Naive thymus-derived CD4-positive, alpha-beta T cell (primary cell): Measurements from ENCODE around the gene FRS2. TPM values are rescaled to one million over a fixed set of nuclear protein-coding genes. Genes with fewer than 3 reads are reported as not detected.

Source experiments
- ATAC-seq: fragments of 150-1000 bp; cut with Tn5 transposase; 2 replicates; pipeline ENCODE4 v1.10.0; 2021; ENCODE audit warnings: mild to moderate bottlenecking, moderate library complexity
- CTCF ChIA-PET: fragments of 350-600 bp; sonication (Branson Sonifier 250); formaldehyde crosslinking; loops from one replicate; lab custom pipeline; 2021; ENCODE audit warnings: antibody characterized with exemption; lab: Charles Lee
- POLR2A ChIA-PET: fragments of 350-600 bp; sonication (Branson Sonifier 250); formaldehyde crosslinking; loops from one replicate; lab custom pipeline; 2021; ENCODE audit warnings: antibody characterized with exemption, inconsistent platforms; lab: Charles Lee
- DNase-seq, 9 donors: peaks; one replicate each; pipeline versions ENCODE4 v3.0.0 to v3.0.0-alpha.2; 2020 to 2022; ENCODE audit warnings: mixed read lengths in 1 of 9
- H3K27ac ChIP-seq: one replicate; pipeline ENCODE4 v1.7.0; 2013; ENCODE audit warnings: mild to moderate bottlenecking, low read depth, low read length, moderate library complexity
- H3K27me3 ChIP-seq, 2 donors: one replicate each; pipeline ENCODE4 v1.7.0; 2013; ENCODE audit warnings: low read length in 2 of 2, mild to moderate bottlenecking in 2 of 2, moderate library complexity in 2 of 2; ENCODE audit not compliant: control insufficient read depth in 2 of 2, insufficient read depth in 2 of 2
- H3K36me3 ChIP-seq, 3 experiments: 1 replicate in 2 of 3; 2 replicates in 1 of 3; pipeline ENCODE4 v1.7.0; 2013; ENCODE audit warnings: low read length in 3 of 3, mild to moderate bottlenecking in 3 of 3, moderate library complexity in 1 of 3; ENCODE audit not compliant: insufficient read depth in 3 of 3, control insufficient read depth in 2 of 3
- H3K4me1 ChIP-seq, 2 donors: one replicate each; pipeline ENCODE4 v1.7.0; 2013; ENCODE audit warnings: low read length in 2 of 2, mild to moderate bottlenecking in 2 of 2, moderate library complexity in 1 of 2; ENCODE audit not compliant: control insufficient read depth in 2 of 2, insufficient read depth in 2 of 2
- H3K4me3 ChIP-seq: 2 replicates; pipeline ENCODE4 v1.7.0; 2013; ENCODE audit warnings: mild to moderate bottlenecking, low read length
- H3K9me3 ChIP-seq, 3 experiments: 1 replicate in 2 of 3; 2 replicates in 1 of 3; pipeline ENCODE4 v1.7.0; 2013; ENCODE audit warnings: low read length in 3 of 3; ENCODE audit not compliant: control insufficient read depth in 2 of 3
- H3K27ac Mint-ChIP-seq, 9 donors: one replicate each; pipeline ENCODE4 v1.8.0; 2020 to 2022; ENCODE audit warnings: mixed read lengths in 9 of 9, mild to moderate bottlenecking in 8 of 9, moderate library complexity in 5 of 9, inconsistent platforms in 2 of 9
- H3K27me3 Mint-ChIP-seq, 5 donors: one replicate each; pipeline ENCODE4 v1.8.0; 2021 to 2022; ENCODE audit warnings: mixed read lengths in 5 of 5, mild to moderate bottlenecking in 1 of 5
- H3K36me3 Mint-ChIP-seq, 5 donors: one replicate each; pipeline ENCODE4 v1.8.0; 2020 to 2022; ENCODE audit warnings: mixed read lengths in 5 of 5, mild to moderate bottlenecking in 3 of 5, inconsistent platforms in 1 of 5
- H3K4me1 Mint-ChIP-seq, 7 donors: one replicate each; pipeline ENCODE4 v1.8.0; 2020 to 2022; ENCODE audit warnings: mixed read lengths in 7 of 7, mild to moderate bottlenecking in 3 of 7, inconsistent platforms in 1 of 7
- H3K4me3 Mint-ChIP-seq, 10 donors: one replicate each; pipeline ENCODE4 v1.8.0; 2020 to 2022; ENCODE audit warnings: mild to moderate bottlenecking in 10 of 10, mixed read lengths in 10 of 10, moderate library complexity in 6 of 10, inconsistent platforms in 2 of 10
- H3K9me3 Mint-ChIP-seq, 11 donors: one replicate each; pipeline ENCODE4 v1.8.0; 2020 to 2022; ENCODE audit warnings: mixed read lengths in 11 of 11, mild to moderate bottlenecking in 4 of 11, inconsistent platforms in 1 of 11, moderate library complexity in 1 of 11
- intact Hi-C, 2 donors: fragments of 100-400 bp; cut with micrococcal nuclease; formaldehyde crosslinking; loops; one replicate each; pipeline ENCODE4 v1.15.1; 2023
- polyA plus RNA-seq, 2 donors: library from polyadenylated mRNA; unstranded; fragments of 300-500 nt; fragmentation: Illumina TruSeq; gene quantifications; one replicate each; pipeline ENCODE4 v1.2.3, GENCODE V29; 2021
- total RNA-seq, 6 experiments: library from RNA in 5 of 6; stranded (reverse) in 5 of 6; gene quantifications; 1 replicate in 5 of 6; 2 replicates in 1 of 6; pipeline ENCODE4 v1.2.3 and lab custom pipeline; 2021 to 2026

Gene FRS2, protein sequence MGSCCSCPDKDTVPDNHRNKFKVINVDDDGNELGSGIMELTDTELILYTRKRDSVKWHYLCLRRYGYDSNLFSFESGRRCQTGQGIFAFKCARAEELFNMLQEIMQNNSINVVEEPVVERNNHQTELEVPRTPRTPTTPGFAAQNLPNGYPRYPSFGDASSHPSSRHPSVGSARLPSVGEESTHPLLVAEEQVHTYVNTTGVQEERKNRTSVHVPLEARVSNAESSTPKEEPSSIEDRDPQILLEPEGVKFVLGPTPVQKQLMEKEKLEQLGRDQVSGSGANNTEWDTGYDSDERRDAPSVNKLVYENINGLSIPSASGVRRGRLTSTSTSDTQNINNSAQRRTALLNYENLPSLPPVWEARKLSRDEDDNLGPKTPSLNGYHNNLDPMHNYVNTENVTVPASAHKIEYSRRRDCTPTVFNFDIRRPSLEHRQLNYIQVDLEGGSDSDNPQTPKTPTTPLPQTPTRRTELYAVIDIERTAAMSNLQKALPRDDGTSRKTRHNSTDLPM
- total RNA-seq: 10 to 100 TPM; 17.5 to 30.1 (median 24.0) TPM
- polyA plus RNA-seq: 10 to 100 TPM; 11.0 to 14.9 TPM
- total RNA-seq (lab: John Stamatoyannopoulos, UW): 37.2 reads per million, percentile 64 among the genes with 10 or more reads in this experiment

DNA sequence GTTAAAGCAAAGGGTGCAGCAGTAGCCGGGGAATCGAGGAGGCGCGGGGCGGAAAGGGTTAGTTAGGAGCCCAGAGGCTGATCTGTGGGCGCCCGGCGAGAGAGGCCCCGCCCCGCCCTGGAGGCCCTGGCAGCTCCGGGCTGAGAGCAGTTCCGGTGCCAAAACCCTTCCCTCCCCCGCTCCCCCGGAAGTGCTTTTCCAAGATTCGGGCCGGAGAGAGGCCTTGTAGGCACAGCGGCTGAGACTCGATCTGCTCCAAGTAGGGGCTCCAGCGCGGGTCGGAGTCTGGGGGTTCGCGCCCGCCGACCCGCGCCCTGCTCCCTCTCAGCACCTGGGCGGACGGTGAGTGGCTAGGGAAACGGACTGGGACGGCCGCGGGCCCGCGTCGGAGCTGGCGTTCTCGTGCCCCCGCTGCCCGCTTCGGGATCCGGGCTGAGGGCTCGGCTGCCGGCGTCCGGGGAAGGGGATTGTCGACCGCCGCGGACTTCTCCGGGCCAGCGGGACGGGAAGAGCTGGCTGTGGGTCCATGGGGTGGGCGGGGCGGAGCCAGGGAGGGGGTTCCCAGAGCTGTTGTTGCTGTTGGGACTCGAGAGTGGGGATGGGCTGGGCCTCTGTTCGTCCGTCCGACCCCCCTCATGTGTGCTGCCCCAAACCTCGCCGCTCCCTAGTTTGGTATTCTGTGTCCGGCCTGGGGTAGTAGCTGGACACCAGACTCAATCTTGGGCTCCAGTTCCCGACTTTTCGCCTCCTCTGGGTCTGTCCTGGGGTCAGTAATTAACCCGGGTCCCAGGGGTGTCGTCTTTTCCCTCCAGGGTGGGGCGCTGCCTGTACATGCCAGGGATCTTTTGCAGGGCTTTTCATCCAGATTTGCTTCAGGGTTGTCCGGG lies at the start of gene FRS2:
Gene FRS2, plus strand, starts transcription at position 200 of the 887 bp plus-strand sequence. CDS start 98,643 bp downstream, outside the sequence.
- peaks cover 41 to 60% (median 51%) of the 10 kb centered on the region in 7 donors for H3K4me1 Mint-ChIP-seq

DNA sequence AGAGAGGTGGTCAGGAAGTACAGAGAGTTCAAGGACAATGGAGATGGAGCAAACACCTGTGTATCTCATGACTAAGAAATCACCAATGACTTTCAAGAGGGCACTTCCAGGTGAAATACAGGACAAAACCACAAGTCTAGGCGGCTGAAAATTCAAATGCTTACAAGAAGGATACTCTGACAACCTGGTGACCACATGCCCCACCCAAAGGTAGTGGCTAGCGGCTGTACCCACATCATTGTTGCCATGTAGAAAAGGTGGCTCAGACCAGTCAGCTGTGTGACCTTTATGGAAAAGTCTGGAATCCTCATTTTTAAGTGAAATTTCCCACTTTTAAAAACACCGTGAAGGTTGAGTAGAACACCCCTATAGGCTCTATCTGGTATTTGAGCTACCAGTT lies 48.6 kb upstream of the FRS2 start:
- Histone ChIP-seq H3K4me3 (no peak overlapping the region), H3K9me3 (no peaks in the 10 kb centered on the region), H3K4me1 (no peaks in the 10 kb centered on the region), H3K27me3 (no peaks in the 10 kb centered on the region), H3K27ac (no peak overlapping the region), H3K36me3 (no peaks in the 10 kb centered on the region)
- no peaks in the 10 kb centered on the region for H3K9me3 Mint-ChIP-seq
- no peaks in the 10 kb centered on the region for H3K4me1 Mint-ChIP-seq
- no peak overlapping the region for H3K27ac Mint-ChIP-seq
- H3K27me3 Mint-ChIP-seq: no peaks in the 10 kb centered on the region
- POLR2A ChIA-PET: no interaction called here
- intact Hi-C loops: no loop called here
- no peak for DNase-seq
- peaks cover 0 to 17% (median 5%) of the 10 kb centered on the region in 5 donors for H3K36me3 Mint-ChIP-seq
- H3K4me3 Mint-ChIP-seq: no peak overlapping the region
- CTCF ChIA-PET: interaction anchor here (0.8 kb wide), 1 partner anchor 14 kb away, joined by 3 read pairs; no protein-coding TSS in a partner anchor
- ATAC-seq: no peak

More for the DNA sequence above, at the start of gene FRS2:
- ATAC-seq: peak; percentile 99
- Histone ChIP-seq H3K9me3 (no peaks in the 10 kb centered on the region), H3K4me3 (peak within 1 kb of the TSS; percentile 80), H3K4me1 (peaks cover 11 to 12% of the 10 kb centered on the region in 2 donors), H3K27ac (peak within 1 kb of the TSS; percentile 94), H3K36me3 (peaks cover 0 to 4% (median 0%) of the 10 kb centered on the region in 3 experiments), H3K27me3 (no peaks in the 10 kb centered on the region)
- Mint-ChIP-seq H3K4me3 (peak within 1 kb of the TSS; percentile 91 to 100 (median 96)), H3K36me3 (peaks cover 0 to 5% (median 3%) of the 10 kb centered on the region in 5 donors), H3K27me3 (no peaks in the 10 kb centered on the region), H3K27ac (peak within 1 kb of the TSS; percentile 91 to 99 (median 97)), H3K9me3 (no peaks in the 10 kb centered on the region)
- ChIA-PET POLR2A (interaction anchor here (1.2 to 2.2 kb wide), 3 partner anchors 12 to 139 kb away, joined by 3 to 23 read pairs (median 6); no protein-coding TSS in a partner anchor), CTCF (no interaction called here)
- peak; percentile 66 to 87 (median 81) for DNase-seq
- intact Hi-C loops: loop anchor here (1.0 to 5.0 kb wide), 12 partner anchors 100 to 896 kb away; partner anchors contain the start of genes CCT2 (in 2 of the 2), CPSF6 (in 2 of the 2), RAB3IP (in 2 of the 2) and CNOT2 (in 1 of the 2)

DNA sequence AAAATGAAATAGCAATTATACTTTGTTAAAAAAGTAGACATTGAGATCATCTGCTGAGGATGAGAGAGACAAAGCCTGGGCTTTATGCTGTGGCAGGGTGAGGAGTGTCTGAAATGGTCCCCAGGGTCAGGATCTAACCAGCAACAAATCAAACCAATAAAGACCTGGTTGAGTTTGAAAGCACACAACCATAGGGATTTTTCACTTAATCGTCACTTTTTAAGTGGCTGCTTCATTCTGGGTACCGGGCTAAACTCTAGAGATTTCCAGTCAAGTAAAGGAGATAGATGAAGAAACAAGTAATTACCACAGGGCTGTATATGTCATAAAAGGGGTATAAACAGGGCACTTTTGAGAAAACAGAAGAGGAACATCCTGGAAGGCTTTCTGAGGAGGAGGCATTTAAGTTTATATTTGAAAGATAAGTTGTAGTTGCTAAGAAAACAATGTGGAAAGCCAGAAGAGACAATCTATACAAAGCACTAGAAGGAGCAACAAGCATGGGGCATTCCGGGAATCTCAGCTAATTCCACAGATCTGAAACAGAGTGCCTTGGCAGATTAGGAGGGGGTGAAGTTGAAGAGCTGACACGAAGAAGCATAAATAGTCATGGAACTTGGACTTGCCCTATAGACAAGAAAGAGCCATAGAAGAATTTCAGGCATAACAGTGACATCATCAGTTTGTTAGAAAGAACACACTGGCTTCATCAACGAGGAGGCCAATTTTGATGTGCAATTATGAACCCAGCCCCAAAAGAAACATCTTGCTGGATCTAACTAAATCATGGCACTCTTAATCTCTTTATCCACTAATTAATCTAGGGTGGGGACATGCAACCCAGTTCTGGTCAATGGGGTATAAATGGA lies 46.9 kb upstream of the FRS2 start:
- Mint-ChIP-seq H3K9me3 (no peaks in the 10 kb centered on the region), H3K4me1 (no peaks in the 10 kb centered on the region), H3K4me3 (no peak overlapping the region), H3K27ac (no peak overlapping the region), H3K36me3 (peaks cover 0 to 17% (median 5%) of the 10 kb centered on the region in 5 donors), H3K27me3 (no peaks in the 10 kb centered on the region)
- H3K27me3 ChIP-seq: no peaks in the 10 kb centered on the region
- H3K9me3 ChIP-seq: no peaks in the 10 kb centered on the region
- intact Hi-C loops: no loop called here
- POLR2A ChIA-PET: no interaction called here
- H3K27ac ChIP-seq: no peak overlapping the region
- H3K36me3 ChIP-seq: no peaks in the 10 kb centered on the region
- ATAC-seq (no peak), DNase-seq (no peak)
- CTCF ChIA-PET: interaction anchor here (0.6 kb wide), 1 partner anchor 46 kb away, joined by 4 read pairs; no protein-coding TSS in a partner anchor
- H3K4me1 ChIP-seq: no peaks in the 10 kb centered on the region
- no peak overlapping the region for H3K4me3 ChIP-seq

DNA sequence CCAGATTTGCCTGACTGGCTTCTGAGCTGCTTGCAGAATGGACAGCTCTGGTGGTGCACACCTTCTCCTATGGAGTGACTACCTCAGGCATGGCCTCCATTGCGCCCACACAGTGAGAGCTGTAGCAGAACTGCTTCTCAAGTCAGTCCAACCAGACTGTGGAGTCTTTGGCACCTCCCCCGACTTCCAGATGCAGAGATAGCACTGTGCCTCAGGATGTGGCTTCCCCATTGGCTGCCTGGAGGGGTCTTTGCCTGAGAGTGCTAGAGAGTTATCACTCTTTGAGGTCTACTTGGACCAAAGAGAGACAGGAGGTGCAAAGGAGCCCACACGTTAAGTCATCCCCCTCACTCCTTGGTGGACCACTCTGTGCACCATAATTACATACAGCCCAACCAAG lies 44.8 kb upstream of the FRS2 start:
- Histone ChIP-seq H3K4me3 (no peak overlapping the region), H3K36me3 (no peaks in the 10 kb centered on the region), H3K9me3 (no peaks in the 10 kb centered on the region), H3K4me1 (no peaks in the 10 kb centered on the region), H3K27me3 (no peaks in the 10 kb centered on the region), H3K27ac (no peak overlapping the region)
- Mint-ChIP-seq H3K4me3 (no peak overlapping the region), H3K36me3 (peaks cover 0 to 21% (median 5%) of the 10 kb centered on the region in 5 donors), H3K27me3 (no peaks in the 10 kb centered on the region), H3K4me1 (no peaks in the 10 kb centered on the region), H3K9me3 (no peaks in the 10 kb centered on the region), H3K27ac (peak overlapping the region in 1 of 9 donors; percentile 56)
- intact Hi-C loops: no loop called here
- ChIA-PET CTCF (no interaction called here), POLR2A (no interaction called here)
- DNase-seq: no peak
- no peak for ATAC-seq

DNA sequence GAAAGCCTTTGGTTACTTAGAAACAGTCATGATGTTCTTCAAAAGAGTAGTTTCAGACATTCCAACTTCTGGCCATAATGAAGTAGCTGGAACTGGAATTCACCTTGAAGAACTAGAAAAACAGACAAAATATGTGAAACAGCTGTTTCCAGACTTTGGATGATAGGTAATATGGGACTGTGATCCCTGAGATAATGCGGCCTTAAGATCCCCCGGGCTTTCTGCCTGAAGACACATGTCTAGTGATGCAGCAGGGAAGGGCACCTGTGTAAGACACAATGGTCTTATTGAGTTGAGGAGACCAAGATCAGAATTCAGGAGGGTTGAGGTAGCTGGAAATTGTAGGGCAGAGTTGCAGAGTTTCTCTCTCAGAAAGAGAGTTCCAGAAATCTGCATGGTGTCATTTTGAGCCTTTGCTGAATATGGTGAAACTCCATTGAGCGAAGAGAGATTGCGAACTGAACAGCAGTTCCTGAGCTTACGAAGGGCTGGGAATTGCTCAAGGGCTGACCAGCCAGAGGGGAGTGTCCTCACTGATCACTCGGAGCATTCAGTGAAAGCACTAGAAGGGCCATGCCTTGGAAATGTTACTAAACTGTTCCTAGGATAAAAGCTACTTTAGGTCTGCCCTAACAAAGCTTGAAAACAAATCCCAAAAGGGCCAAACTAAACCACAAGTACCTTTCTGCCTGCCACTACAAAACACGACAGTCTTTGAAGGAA lies 41.7 kb upstream of the FRS2 start:
- no peaks in the 10 kb centered on the region for H3K27me3 Mint-ChIP-seq
- DNase-seq (no peak), ATAC-seq (no peak)
- peaks cover 0 to 9% (median 0%) of the 10 kb centered on the region in 5 donors for H3K36me3 Mint-ChIP-seq
- ChIA-PET CTCF (no interaction called here), POLR2A (no interaction called here)
- H3K4me1 ChIP-seq: no peaks in the 10 kb centered on the region
- H3K27ac ChIP-seq: no peak overlapping the region
- intact Hi-C loops: no loop called here
- no peak overlapping the region for H3K4me3 Mint-ChIP-seq
- no peak overlapping the region for H3K4me3 ChIP-seq
- no peaks in the 10 kb centered on the region for H3K4me1 Mint-ChIP-seq
- no peaks in the 10 kb centered on the region for H3K36me3 ChIP-seq
- H3K9me3 ChIP-seq: no peaks in the 10 kb centered on the region
- H3K27ac Mint-ChIP-seq: peak overlapping the region in 1 of 9 donors; percentile 21
- no peaks in the 10 kb centered on the region for H3K27me3 ChIP-seq
- H3K9me3 Mint-ChIP-seq: no peaks in the 10 kb centered on the region
